Measurements from ENCODE around the gene OR2M4.
"Not testable (repeated sequence)": the region's sequence is repeated elsewhere in the genome, so short reads cannot be mapped to it uniquely, and the experiment has no call there.

OR2M4 gene

GRCh38 chr1:248225537-248225936 lies 5.7 kb upstream of the OR2M4 start:
- no peak overlapping the region for H3K4me3 ChIP-seq (ENCODE audit: low read depth, low read length)
- TF ChIP-seq, protein P1, sequence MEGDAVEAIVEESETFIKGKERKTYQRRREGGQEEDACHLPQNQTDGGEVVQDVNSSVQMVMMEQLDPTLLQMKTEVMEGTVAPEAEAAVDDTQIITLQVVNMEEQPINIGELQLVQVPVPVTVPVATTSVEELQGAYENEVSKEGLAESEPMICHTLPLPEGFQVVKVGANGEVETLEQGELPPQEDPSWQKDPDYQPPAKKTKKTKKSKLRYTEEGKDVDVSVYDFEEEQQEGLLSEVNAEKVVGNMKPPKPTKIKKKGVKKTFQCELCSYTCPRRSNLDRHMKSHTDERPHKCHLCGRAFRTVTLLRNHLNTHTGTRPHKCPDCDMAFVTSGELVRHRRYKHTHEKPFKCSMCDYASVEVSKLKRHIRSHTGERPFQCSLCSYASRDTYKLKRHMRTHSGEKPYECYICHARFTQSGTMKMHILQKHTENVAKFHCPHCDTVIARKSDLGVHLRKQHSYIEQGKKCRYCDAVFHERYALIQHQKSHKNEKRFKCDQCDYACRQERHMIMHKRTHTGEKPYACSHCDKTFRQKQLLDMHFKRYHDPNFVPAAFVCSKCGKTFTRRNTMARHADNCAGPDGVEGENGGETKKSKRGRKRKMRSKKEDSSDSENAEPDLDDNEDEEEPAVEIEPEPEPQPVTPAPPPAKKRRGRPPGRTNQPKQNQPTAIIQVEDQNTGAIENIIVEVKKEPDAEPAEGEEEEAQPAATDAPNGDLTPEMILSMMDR (IDR thresholded peaks at IDR 0.05; ENCODE audit: control insufficient read depth, extremely low read depth, insufficient read depth), result no peak
- no peak for DNase-seq (ENCODE audit: low read depth)

DNA sequence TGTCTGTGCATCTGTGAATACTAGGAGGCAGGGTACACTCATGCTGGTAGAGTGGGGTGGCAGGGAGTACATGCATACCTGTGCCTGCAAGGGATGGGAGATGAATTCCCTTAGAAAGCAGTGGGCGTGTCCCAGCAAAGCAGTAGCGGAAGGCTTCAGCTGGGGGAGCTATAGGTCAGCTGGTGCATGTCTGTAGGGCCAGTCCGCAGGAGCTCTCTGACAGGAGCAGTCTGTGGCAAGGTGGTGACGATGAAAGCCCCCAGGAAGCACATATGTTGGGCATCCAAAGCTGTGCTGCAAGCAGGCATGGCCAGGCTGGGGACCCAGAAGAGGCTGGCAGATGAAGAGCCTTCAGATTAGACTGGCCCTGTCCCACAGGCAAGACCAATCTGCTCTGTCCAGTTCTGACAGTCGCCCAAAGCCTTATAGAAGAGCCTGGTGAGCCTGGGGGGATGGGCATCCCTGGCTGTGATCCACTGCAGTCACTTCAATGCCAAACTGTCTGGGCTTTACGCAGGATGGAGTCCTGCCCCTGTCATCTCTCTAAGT lies 1.8 kb upstream of the OR2M4 start:
- H3K4me3 ChIP-seq (ENCODE audit: low read depth, low read length), result no peak overlapping the region
- TF ChIP-seq, protein P1 (IDR thresholded peaks at IDR 0.05; ENCODE audit: control insufficient read depth, extremely low read depth, insufficient read depth), result no peak
- no peak for DNase-seq (ENCODE audit: low read depth)

DNA sequence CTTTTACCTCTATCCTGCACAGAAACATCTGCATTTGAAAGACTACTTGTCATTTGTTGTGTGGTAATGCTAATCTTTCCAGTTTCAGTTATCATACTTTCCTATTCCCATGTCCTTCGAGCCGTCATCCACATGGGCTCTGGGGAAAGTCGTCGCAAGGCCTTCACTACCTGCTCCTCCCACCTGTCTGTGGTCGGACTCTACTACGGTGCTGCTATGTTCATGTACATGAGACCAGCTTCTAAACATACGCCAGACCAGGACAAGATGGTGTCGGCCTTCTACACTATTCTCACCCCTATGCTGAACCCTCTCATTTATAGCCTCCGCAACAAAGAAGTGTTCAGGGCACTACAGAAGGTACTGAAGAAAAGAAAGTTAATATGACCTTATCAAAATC lies 8.3 kb downstream of the OR2M4 start:
- TF ChIP-seq, protein P1 (IDR thresholded peaks at IDR 0.05; ENCODE audit: control insufficient read depth, extremely low read depth, insufficient read depth), result no peak
- DNase-seq (ENCODE audit: low read depth), result no peak
- no peak overlapping the region for H3K4me3 ChIP-seq (ENCODE audit: low read depth, low read length)

DNA sequence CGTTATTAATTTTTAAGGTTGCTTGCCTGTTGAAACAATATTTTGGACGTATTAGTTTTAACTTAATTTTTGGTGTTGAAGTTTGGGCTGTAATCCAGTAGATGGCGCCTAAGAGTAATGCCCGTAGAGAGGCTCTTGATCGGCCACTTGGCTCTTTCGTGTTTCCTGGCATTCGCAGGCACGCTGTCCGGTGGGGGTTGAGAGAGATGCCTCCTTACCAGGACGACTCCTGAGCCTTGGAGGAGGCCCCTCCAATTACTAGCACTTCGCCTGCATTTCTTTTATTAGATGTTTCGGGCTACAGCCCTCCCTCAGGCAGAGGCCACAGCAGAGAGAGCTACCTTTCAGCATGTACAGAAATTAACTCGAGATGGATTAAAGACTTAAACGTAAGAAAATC lies 12.0 kb downstream of the OR2M4 start:
- peak; percentile 15 for DNase-seq (ENCODE audit: low read depth)
- no peak overlapping the region for H3K4me3 ChIP-seq (ENCODE audit: low read depth, low read length)

DNA sequence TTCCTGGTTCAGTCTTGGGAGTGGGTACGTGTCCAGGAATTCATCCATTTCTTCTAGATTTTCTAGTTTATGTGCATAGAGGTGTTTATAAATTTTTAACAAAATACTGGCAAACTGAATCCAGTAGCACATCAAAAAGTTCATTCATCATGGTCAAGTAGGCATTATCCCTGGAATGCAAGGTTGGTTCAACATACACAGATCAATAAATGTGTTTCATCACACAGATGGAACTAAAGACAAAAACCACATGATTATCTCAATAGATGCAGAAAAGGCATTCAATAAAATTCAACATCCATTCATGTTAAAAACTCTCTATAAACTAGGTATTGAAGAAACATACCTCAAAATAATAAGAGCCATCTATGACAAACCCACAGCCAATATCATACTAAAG lies 28.1 kb downstream of the OR2M4 start:
- not testable (repeated sequence) for H3K4me3 ChIP-seq (ENCODE audit: low read depth, low read length); DNase-seq (ENCODE audit: low read depth)

More for the DNA sequence above, 12.0 kb downstream of the OR2M4 start:
- TF ChIP-seq, protein P1 (IDR thresholded peaks at IDR 0.05; ENCODE audit: control insufficient read depth, extremely low read depth, insufficient read depth), result peak; percentile 73

DNA sequence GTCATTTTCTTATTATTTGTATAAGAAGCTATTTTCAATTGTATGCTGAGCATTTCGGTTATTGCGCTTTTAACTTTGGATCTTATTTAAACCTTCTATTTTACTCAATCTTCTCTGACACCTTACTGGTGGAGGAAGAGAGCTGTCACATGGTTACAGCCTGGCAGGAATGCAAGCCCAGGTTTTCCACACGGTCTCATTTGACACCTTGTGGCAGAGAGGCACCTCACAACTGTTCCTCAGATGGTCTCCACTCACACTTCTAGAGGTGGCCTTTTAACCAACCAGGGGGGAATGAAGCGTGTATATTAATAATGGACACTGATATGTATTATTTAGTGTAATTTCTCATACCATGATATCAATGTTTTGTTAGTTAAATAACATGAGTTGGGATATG lies 37.0 kb downstream of the OR2M4 start:
- TF ChIP-seq, protein P1 (IDR thresholded peaks at IDR 0.05; ENCODE audit: control insufficient read depth, extremely low read depth, insufficient read depth), result no peak; the same call in 1 of the 2 replicates
- no peak overlapping the region for H3K4me3 ChIP-seq (ENCODE audit: low read depth, low read length)
- DNase-seq (ENCODE audit: low read depth), result no peak

DNA sequence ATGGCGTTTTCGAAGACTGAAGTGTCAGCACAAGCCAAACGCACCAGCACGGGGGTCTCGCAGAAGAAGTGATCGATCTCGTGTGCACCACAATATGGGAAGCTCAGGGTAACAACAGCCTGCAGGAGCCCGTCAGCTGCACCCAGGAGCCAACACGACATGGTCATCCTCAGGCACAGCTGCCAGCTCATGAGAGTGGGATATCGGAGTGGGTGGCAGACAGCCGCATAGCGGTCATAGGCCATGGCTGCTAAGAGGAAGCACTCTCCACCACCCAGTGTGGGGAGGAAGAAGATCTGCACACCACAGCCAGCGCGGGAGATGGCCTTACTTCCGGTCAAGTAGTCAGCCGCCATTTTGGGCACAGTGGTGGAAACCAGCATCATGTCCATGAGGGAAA lies 42.0 kb downstream of the OR2M4 start:
- H3K4me3 ChIP-seq (ENCODE audit: low read depth, low read length); DNase-seq (ENCODE audit: low read depth): not testable (repeated sequence)

DNA sequence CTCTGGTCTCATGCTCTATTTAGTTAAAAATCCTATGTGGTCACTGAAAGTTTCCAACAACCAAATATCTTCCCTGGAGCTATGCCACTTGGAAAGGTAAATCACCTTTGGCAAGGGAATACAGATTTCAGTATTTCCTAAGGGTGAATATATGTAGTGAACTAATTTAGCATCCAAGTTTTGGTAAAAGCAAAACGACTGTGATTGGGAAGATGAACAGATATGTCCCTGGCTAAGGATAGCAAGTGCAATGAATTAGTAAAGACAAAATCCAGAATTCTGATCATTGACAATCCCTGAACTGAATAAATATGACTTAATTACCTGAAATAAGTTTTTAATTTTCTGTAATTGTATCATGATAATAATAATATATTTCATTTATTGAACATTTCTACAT lies 46.7 kb downstream of the OR2M4 start, which contains the start of gene OR2T33:
Gene OR2T33 (minus strand): TSS at position 101 of the 400 bp plus-strand sequence. CDS start 4,162 bp downstream, outside the sequence.
- TF ChIP-seq, protein P1 (IDR thresholded peaks at IDR 0.05; ENCODE audit: control insufficient read depth, extremely low read depth, insufficient read depth), result no peak
- no peak for DNase-seq (ENCODE audit: low read depth)
- no peak within 1 kb of the TSS for H3K4me3 ChIP-seq (ENCODE audit: low read depth, low read length)

All from LNCaP clone FGC (cell line).